DLD1 (cell line): Measurements from ENCODE around the gene SLA2.
"Not testable (repeated sequence)": the region's sequence is repeated elsewhere in the genome, so short reads cannot be mapped to it uniquely, and the experiment has no call there.

Source experiments
- in situ Hi-C: cut with HindIII; loops from 2 replicates; pipeline ENCODE4 v1.10.0; 2017; ENCODE audit warnings: low sequenced_read_pairs

Gene SLA2

DNA sequence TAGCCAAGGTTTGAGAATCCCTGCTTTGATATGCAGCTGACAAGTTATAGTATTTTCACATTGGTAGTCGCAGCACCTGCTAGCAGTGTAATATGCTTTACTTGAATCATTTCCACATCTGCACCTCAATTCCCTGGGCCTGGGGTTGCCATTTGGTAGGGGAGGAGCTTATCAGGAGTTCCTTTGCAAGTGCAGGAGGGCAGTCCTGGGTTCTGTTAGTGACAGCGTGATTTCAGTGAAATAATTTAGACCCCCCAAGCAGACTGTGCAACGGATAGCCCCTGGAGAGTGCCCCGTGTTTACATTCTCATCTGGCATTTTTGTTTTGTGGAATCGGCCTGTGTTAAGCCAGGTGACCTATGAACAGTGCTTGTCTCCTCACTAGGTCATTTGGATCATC lies 34.4 kb downstream of the SLA2 start:
- in situ Hi-C loops, result no loop called here

- in situ Hi-C loops, result not testable (repeated sequence)
Observed at GRCh38 chr20:36608388-36608728, 37.6 kb downstream of the SLA2 start.

- in situ Hi-C loops, result no loop called here
Observed at GRCh38 chr20:36607586-36608387, 38.2 kb downstream of the SLA2 start.

- in situ Hi-C loops, result no loop called here
Observed at GRCh38 chr20:36606158-36607066, 39.6 kb downstream of the SLA2 start.

GRCh38 chr20:36605399-36606157 lies 40.4 kb downstream of the SLA2 start, which contains the start of gene RAB5IF:
TSS of gene RAB5IF (plus strand) at chr20:36605779. CDS start at chr20:36605952, 173 bp downstream.
- in situ Hi-C loops, result no loop called here

DNA sequence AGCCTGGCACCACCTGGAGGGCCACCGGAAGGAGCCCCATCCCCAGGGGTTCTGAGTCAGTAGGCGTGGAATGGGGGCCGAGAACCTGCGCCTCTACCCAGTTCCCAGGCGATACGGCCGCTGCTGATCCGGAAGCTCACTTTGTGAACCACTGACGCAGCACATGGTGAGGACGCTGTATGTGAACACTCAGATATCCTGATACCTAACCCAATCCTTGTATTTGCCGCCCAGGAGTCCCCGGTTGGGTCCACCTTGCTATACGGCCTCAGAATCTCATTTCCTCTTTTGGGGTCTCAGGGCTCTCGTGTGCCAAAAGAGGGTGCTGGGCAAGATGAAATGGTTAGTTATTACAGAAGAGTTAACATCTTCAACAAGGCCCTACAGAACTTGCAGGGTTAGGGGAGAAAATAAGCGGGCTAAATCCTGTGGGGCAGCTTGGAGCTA lies 41.0 kb downstream of the SLA2 start:
- in situ Hi-C loops, result no loop called here

GRCh38 chr20:36601540-36601939 lies 44.5 kb downstream of the SLA2 start:
- in situ Hi-C loops, result no loop called here

DNA sequence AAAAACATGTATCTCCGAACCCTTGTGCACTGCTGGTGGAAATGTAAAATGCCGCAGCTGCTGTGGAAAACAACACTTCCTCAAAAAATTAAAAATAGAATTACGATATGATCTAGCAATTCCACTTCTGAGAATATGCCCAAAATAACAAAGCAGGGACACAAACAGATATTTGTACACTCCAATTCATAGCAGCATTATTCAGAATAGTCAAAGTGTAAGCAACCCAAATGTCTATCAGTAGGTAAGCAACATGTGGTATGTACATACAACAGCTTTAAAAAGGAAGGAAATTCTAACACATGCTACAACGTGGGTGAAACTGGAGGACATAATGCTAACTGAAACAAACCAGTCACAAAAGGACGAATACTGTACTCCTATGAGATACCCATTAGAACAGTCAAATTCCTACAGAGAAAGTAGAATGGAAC lies 46.1 kb downstream of the SLA2 start:
- in situ Hi-C loops, result no loop called here

GRCh38 chr20:36593347-36593929 lies 52.6 kb downstream of the SLA2 start:
- in situ Hi-C loops, result no loop called here

DNA sequence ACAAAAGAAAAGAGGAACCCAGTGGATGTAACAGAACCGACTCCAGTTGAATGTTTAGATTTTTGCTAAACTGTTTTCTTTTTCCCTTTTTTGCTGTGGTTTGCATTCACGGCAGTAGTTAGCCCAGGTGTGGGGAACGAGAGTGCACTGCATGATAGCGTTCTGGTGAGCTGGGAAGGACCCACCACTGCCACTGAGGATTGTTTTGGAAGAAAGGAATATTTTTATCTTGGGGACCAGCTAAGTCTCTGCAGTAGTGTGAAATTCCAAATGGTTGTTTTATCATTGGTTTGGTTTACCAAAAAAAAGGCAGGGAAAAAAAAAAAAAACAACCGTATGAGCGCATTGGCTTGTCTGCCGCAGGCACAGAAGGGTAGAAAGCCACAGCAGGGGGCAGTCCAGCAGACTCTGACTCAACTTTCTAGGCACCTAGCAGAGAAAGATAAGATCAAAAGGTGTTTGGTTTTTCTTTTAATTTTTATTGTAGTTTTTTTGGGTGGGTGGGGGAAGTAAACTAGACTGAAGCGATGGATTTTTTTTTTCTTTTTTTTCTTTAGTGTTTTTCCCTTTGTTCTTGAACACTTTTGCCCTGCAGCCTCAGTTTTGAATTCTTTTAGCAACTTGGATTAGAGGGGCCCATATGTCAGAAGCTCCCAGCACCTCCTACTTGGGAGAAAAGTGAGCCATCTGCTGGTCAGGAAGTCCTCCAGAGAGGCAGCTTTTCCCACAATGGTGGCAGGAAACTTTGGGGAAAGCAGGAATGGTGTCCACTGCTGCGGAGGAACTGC lies 53.9 kb downstream of the SLA2 start:
- in situ Hi-C loops, result no loop called here

DNA sequence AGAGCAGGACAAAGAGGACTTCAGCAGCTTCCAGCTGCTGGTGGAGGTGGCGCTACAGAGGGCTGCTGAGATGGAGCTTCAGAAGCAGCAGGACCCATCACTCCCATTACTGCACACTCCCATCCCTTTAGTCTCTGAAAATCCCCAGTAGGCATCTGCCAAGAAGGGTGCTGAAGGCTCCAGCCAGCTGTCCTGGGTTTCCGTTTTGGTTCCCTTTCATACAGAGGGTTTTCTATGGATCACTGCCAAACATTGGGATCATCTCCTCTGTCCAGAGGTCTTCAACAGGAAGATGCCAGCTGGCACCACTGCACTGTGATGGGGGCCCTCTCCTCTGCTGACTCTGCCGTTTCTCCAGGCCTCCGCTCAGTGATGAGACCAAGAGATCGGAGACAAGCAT lies 54.7 kb downstream of the SLA2 start:
- in situ Hi-C loops, result no loop called here

- in situ Hi-C loops, result no loop called here
Observed at GRCh38 chr20:36587388-36588070, 58.5 kb downstream of the SLA2 start.

GRCh38 chr20:36585410-36586125 lies 60.4 kb downstream of the SLA2 start:
- in situ Hi-C loops, result no loop called here

GRCh38 chr20:36584018-36584481 lies 61.9 kb downstream of the SLA2 start:
- in situ Hi-C loops, result no loop called here

DNA sequence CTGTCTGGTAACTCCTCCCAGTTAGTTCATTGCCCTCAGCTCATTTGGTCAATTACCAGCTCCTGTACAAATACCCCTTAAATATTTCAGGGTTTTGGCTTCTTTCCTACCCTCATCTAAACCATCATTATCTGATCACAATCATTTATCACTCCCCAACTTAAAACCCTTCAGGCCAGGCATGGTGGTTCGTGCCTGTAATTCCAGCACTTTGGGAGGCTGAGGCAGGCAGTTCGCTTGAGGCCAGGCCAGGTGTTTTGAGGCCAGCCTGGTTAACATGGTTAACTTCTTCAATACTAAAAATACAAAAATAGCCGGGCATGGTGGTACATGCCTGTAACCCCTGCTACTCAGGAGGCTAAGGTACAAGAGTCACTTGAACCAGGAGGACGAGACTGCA lies 63.2 kb downstream of the SLA2 start:
- in situ Hi-C loops, result no loop called here

- in situ Hi-C loops, result no loop called here
Observed at GRCh38 chr20:36582322-36582721, 63.7 kb downstream of the SLA2 start.

GRCh38 chr20:36579996-36580545 lies 65.9 kb downstream of the SLA2 start:
- in situ Hi-C loops, result no loop called here

- in situ Hi-C loops, result no loop called here
Observed at GRCh38 chr20:36578356-36579041, 67.5 kb downstream of the SLA2 start.
